ENCODE data around the gene TAF10. TPM values are rescaled to one million over a fixed set of nuclear protein-coding genes. Genes with fewer than 3 reads are reported as not detected.

Gene TAF10
- total and polyA plus RNA-seq, 2 of the 13 experiments (the other 11 are each of a cell fraction or from before 2014, with no cell fraction given) = 71.3 to 134 TPM

GRCh38 chr11:6603287-6604080, 8.5 kb downstream of the TAF10 start, which contains the start of the genes ILK and RRP8 (continued):
- TF ChIP-seq TP53 (CRISPR knock-in tag; conservative IDR thresholded peaks at IDR 0.05) = no peak
- peak; percentile 100 for TF ChIP-seq IKZF5 (CRISPR knock-in tag; IDR thresholded peaks at IDR 0.05)
- TF ChIP-seq ZNF747 (CRISPR knock-in tag; IDR thresholded peaks at IDR 0.05; ENCODE audit: borderline replicate concordance) = peak; percentile 83; the same call in 1 of the 2 replicates
- no peak for TF ChIP-seq ZNF598 (CRISPR knock-in tag; IDR thresholded peaks at IDR 0.05; ENCODE audit: borderline replicate concordance)
- TF ChIP-seq PLRG1 (conservative IDR thresholded peaks at IDR 0.05) = no peak
- TF ChIP-seq UBTF (CRISPR knock-in tag; IDR thresholded peaks at IDR 0.05) = peak; percentile 82
- TF ChIP-seq PHB2 (IDR thresholded peaks at IDR 0.05; ENCODE audit: partially characterized antibody) = no peak
- peak; percentile 29 for TF ChIP-seq ZHX1 (CRISPR knock-in tag; IDR thresholded peaks at IDR 0.05; ENCODE audit: low read depth)
- peak; percentile 77 for TF ChIP-seq ZNF781 (CRISPR knock-in tag; IDR thresholded peaks at IDR 0.05; ENCODE audit: borderline replicate concordance, not compliant biosample characterization)
- TF ChIP-seq HMG20A (CRISPR knock-in tag; IDR thresholded peaks at IDR 0.05; ENCODE audit: borderline replicate concordance) = no peak
- peak; percentile 96 for TF ChIP-seq NR2C2 (CRISPR knock-in tag; IDR thresholded peaks at IDR 0.05; ENCODE audit: borderline replicate concordance)
- 0 out of 2 replicates have a peak, but pooled peaks have one; percentile 65 for TF ChIP-seq ZBTB39 (CRISPR knock-in tag; IDR thresholded peaks at IDR 0.05)
- TF ChIP-seq SNAPC5 (CRISPR knock-in tag; IDR thresholded peaks at IDR 0.05; ENCODE audit: borderline replicate concordance) = peak; percentile 61; the same call in 1 of the 2 replicates
- TF ChIP-seq ZNF720 (CRISPR knock-in tag; IDR thresholded peaks at IDR 0.05) = no peak
- peak; percentile 79; the same call in 1 of the 2 replicates for TF ChIP-seq ZNF350 (CRISPR knock-in tag; IDR thresholded peaks at IDR 0.05; ENCODE audit: borderline replicate concordance, low read depth)
- TF ChIP-seq KAT2B (IDR thresholded peaks at IDR 0.05; ENCODE audit: borderline replicate concordance, low read depth, low read length) = no peak
- TF ChIP-seq CCAR2 (optimal IDR thresholded peaks at IDR 0.05; ENCODE audit: low read depth, low read length) = no peak
- 0 out of 2 replicates have a peak, but pooled peaks have one; percentile 31 for TF ChIP-seq ERF (CRISPR knock-in tag; IDR thresholded peaks at IDR 0.05)
- TF ChIP-seq GLI4 (CRISPR knock-in tag; IDR thresholded peaks at IDR 0.05; ENCODE audit: borderline replicate concordance) = peak; percentile 57; the same call in 1 of the 2 replicates
- peak; percentile 95 for TF ChIP-seq KDM2A (CRISPR knock-in tag; IDR thresholded peaks at IDR 0.05; ENCODE audit: borderline replicate concordance, low read depth)

All from HepG2 (cell line).